ENCODE data around the gene ME2.
"Not testable (repeated sequence)": the region's sequence is repeated elsewhere in the genome, so short reads cannot be mapped to it uniquely, and the experiment has no call there.

The ME2 gene

GRCh38 chr18:50877545-50878265 lies 1.2 kb upstream of the ME2 start:
- peak overlapping the region; percentile 80 for H3K9ac ChIP-seq (ENCODE audit: low read depth, low read length, poor library complexity, severe bottlenecking)
- peaks cover 29% of the 10 kb centered on the region for H3K4me1 ChIP-seq (ENCODE audit: insufficient read depth, low read length, poor library complexity, severe bottlenecking)
- TF ChIP-seq CTCF (conservative IDR thresholded peaks at IDR 0.05; ENCODE audit: low read length): no peak
- TF ChIP-seq EZH2phosphoT487 (IDR thresholded peaks at IDR 0.05; ENCODE audit: borderline replicate concordance): no peak

GRCh38 chr18:50879302-50880118 lies 592 bp downstream of the ME2 start:
- Histone ChIP-seq H3K4me2 (ENCODE audit: low read depth, low read length, poor library complexity, severe bottlenecking) (peak overlapping the region; percentile 85), H3K4me3 (ENCODE audit: low read length, poor library complexity, severe bottlenecking) (peak overlapping the region; percentile 79), H2AFZ (ENCODE audit: low read length) (peak overlapping the region; percentile 64), H3F3A (ENCODE audit: low read depth) (no peaks in the 10 kb centered on the region), H3K36me3 (ENCODE audit: insufficient read depth, low read length) (no peaks in the 10 kb centered on the region), H3K79me2 (ENCODE audit: insufficient read depth, low read length) (peaks cover 53% of the 10 kb centered on the region), H3K9me2 (replicated peaks; ENCODE audit: low read depth, low read length) (no peaks in the 10 kb centered on the region), H3K9ac (ENCODE audit: low read depth, low read length, poor library complexity, severe bottlenecking) (peak overlapping the region; percentile 80), H3K4me1 (ENCODE audit: insufficient read depth, low read length, poor library complexity, severe bottlenecking) (peaks cover 33% of the 10 kb centered on the region), H4K20me1 (ENCODE audit: insufficient read depth, low read length, poor library complexity, severe bottlenecking) (peaks cover 32% of the 10 kb centered on the region), H3K9me3 (ENCODE audit: insufficient read depth, low read depth, low read length) (no peaks in the 10 kb centered on the region), H3K27me3 (ENCODE audit: insufficient read depth, low read length, poor library complexity, severe bottlenecking) (no peaks in the 10 kb centered on the region)
- TF ChIP-seq EZH2phosphoT487 (IDR thresholded peaks at IDR 0.05; ENCODE audit: borderline replicate concordance) (no peak), CTCF (conservative IDR thresholded peaks at IDR 0.05; ENCODE audit: low read length) (no peak)

More at GRCh38 chr18:50877545-50878265, 1.2 kb upstream of the ME2 start:
- Histone ChIP-seq H3K79me2 (ENCODE audit: insufficient read depth, low read length) (peaks cover 37% of the 10 kb centered on the region), H3K9me2 (replicated peaks; ENCODE audit: low read depth, low read length) (no peaks in the 10 kb centered on the region), H3F3A (ENCODE audit: low read depth) (no peaks in the 10 kb centered on the region), H3K4me2 (ENCODE audit: low read depth, low read length, poor library complexity, severe bottlenecking) (peak overlapping the region; percentile 73), H3K36me3 (ENCODE audit: insufficient read depth, low read length) (no peaks in the 10 kb centered on the region), H4K20me1 (ENCODE audit: insufficient read depth, low read length, poor library complexity, severe bottlenecking) (peaks cover 32% of the 10 kb centered on the region), H3K27me3 (ENCODE audit: insufficient read depth, low read length, poor library complexity, severe bottlenecking) (no peaks in the 10 kb centered on the region), H3K4me3 (ENCODE audit: low read length, poor library complexity, severe bottlenecking) (peak overlapping the region; percentile 79), H3K9me3 (ENCODE audit: insufficient read depth, low read depth, low read length) (no peaks in the 10 kb centered on the region), H2AFZ (ENCODE audit: low read length) (peak overlapping the region; percentile 93; the same call in 1 of the 2 replicates)

GRCh38 chr18:50880119-50880465 lies 1.2 kb downstream of the ME2 start:
- peaks cover 59% of the 10 kb centered on the region for H3K79me2 ChIP-seq (ENCODE audit: insufficient read depth, low read length)
- H2AFZ ChIP-seq (ENCODE audit: low read length): 0 out of 2 replicates have a peak overlapping the region, but pooled peaks have one; percentile 64
- H3K9me3 ChIP-seq (ENCODE audit: insufficient read depth, low read depth, low read length): no peaks in the 10 kb centered on the region
- peaks cover 32% of the 10 kb centered on the region for H4K20me1 ChIP-seq (ENCODE audit: insufficient read depth, low read length, poor library complexity, severe bottlenecking)
- TF ChIP-seq EZH2phosphoT487 (IDR thresholded peaks at IDR 0.05; ENCODE audit: borderline replicate concordance) (no peak), CTCF (conservative IDR thresholded peaks at IDR 0.05; ENCODE audit: low read length) (no peak)
- H3K4me3 ChIP-seq (ENCODE audit: low read length, poor library complexity, severe bottlenecking): peak overlapping the region; percentile 79
- H3K4me2 ChIP-seq (ENCODE audit: low read depth, low read length, poor library complexity, severe bottlenecking): peak overlapping the region; percentile 85
- H3K4me1 ChIP-seq (ENCODE audit: insufficient read depth, low read length, poor library complexity, severe bottlenecking): peaks cover 33% of the 10 kb centered on the region
- no peaks in the 10 kb centered on the region for H3K27me3 ChIP-seq (ENCODE audit: insufficient read depth, low read length, poor library complexity, severe bottlenecking)
- H3K36me3 ChIP-seq (ENCODE audit: insufficient read depth, low read length): no peaks in the 10 kb centered on the region
- no peaks in the 10 kb centered on the region for H3K9me2 ChIP-seq (replicated peaks; ENCODE audit: low read depth, low read length)
- H3F3A ChIP-seq (ENCODE audit: low read depth): no peaks in the 10 kb centered on the region
- H3K9ac ChIP-seq (ENCODE audit: low read depth, low read length, poor library complexity, severe bottlenecking): peak overlapping the region; percentile 80

GRCh38 chr18:50880944-50881343 lies 2.0 kb downstream of the ME2 start:
- H3K27me3 ChIP-seq (ENCODE audit: insufficient read depth, low read length, poor library complexity, severe bottlenecking); H2AFZ ChIP-seq (ENCODE audit: low read length); H3K9me2 ChIP-seq (replicated peaks; ENCODE audit: low read depth, low read length); H3K9me3 ChIP-seq (ENCODE audit: insufficient read depth, low read depth, low read length); H3K36me3 ChIP-seq (ENCODE audit: insufficient read depth, low read length); H3F3A ChIP-seq (ENCODE audit: low read depth): not testable (repeated sequence)
- H3K79me2 ChIP-seq (ENCODE audit: insufficient read depth, low read length): peaks cover 65% of the 10 kb centered on the region
- peak overlapping the region; percentile 80 for H3K9ac ChIP-seq (ENCODE audit: low read depth, low read length, poor library complexity, severe bottlenecking)
- peak overlapping the region; percentile 85 for H3K4me2 ChIP-seq (ENCODE audit: low read depth, low read length, poor library complexity, severe bottlenecking)
- peaks cover 38% of the 10 kb centered on the region for H4K20me1 ChIP-seq (ENCODE audit: insufficient read depth, low read length, poor library complexity, severe bottlenecking)
- H3K4me3 ChIP-seq (ENCODE audit: low read length, poor library complexity, severe bottlenecking): peak overlapping the region; percentile 79
- peaks cover 33% of the 10 kb centered on the region for H3K4me1 ChIP-seq (ENCODE audit: insufficient read depth, low read length, poor library complexity, severe bottlenecking)

All from Loucy (cell line).